NOMO-1 treated with dmso at 0.1 percent for 144 hours (cell line): ENCODE data around the gene NCOA5.

Experiments used
- DNase-seq: peaks from one replicate; lab custom pipeline; 2025; ENCODE audit not compliant: unreplicated experiment; lab: John Stamatoyannopoulos, UW

Gene NCOA5

DNA sequence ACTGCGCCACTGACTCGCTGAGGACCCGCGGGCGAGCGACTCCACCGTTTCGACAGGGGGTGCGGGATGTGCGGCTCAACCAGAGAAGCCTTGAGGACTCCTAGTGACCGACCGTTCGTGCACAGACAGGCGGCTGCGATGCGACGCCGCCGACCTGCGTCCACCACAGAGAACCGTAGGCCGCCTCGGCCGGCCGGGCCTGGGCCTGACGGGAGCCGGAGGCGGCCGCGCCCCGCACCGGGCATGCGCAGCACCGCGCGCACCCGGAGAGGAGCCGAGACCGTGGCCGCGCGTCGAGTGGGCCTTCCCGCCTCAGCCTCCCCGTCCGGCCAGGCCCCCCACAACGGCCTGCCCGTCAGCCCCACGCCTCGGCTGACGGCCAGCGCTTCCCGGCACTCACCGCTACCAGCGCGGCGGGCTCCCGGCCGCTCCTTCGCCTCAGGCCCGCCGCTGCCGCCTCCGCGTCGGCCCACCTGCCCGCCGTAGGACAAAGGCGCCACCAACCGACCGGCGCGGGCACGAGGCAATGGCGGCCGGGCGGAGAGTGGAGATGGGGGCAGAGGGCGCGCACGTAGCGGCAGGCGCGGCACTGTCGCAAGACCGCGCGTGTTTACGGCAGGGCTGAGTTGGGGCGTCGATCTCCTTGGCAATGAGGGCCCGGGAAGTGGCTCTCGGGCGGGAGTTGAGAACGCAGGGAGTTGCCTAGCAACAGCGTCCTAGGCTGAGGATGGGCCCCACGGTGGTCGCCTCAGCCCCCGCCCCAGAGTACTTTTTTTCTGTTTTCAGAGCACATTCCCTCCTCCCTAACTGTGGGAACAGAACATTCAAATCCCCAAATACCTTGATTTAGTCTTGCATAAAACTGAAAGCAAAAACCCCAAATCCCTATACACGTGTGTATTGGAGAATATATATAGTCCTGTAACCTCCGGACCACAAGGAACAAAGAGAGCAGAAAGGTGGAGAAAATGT is at the start of gene NCOA5:
NCOA5 (minus strand) TSS at position 546 of the 972 bp plus-strand sequence. CDS start 10,538 bp downstream, outside the sequence.
- DNase-seq = peak; percentile 93

DNA sequence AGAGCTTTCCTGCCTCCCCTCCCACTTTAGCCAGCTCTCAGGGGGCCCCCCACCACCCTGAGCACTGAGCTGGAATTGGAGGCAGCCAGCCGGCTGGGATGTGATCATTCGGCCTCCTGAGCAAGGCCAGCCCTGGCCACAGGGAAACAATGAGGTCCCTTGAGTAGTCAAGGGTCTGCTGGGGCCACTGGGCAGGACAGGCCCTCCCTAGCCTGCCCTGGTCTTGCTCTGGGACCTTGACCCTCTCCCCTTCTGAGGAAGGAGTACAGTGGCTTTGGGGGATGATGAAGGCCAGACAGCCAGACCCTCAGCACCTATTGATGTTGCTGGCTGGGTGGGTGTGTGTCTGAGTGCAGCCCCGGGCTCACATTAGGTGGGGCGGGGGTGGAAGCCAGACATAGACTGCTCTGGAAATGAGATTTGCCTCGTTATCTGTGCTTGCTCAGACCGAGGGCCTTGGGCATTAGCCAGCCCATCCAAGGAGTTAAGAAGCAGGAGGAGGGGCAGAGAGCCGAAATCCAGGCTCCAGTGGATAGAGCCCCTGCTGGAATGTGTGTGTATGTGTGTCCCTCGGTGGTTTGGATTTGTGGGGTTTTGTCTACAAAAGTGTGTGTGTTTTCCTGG is 49.6 kb upstream of the NCOA5 start:
- no peak for DNase-seq

DNA sequence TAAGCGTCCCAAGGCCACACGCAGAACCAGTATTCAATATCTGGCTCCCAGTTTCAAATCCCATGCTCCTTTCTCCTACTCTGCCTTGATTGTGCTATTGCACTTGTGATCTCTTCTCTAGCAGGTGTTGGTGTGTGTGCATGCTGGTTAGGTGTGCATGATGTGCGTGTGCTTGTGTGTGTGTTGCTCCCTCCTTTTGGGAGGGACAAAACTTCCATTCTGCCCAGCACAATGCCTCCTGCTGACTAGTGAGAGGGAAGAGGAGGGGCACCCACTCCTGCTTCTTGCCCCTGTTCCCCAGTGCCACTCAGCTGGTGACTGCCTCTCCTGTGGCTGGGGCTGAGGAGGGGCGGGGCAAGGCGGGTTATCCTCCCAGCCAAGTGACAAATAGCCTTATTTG is 48.1 kb upstream of the NCOA5 start:
- DNase-seq = no peak

DNA sequence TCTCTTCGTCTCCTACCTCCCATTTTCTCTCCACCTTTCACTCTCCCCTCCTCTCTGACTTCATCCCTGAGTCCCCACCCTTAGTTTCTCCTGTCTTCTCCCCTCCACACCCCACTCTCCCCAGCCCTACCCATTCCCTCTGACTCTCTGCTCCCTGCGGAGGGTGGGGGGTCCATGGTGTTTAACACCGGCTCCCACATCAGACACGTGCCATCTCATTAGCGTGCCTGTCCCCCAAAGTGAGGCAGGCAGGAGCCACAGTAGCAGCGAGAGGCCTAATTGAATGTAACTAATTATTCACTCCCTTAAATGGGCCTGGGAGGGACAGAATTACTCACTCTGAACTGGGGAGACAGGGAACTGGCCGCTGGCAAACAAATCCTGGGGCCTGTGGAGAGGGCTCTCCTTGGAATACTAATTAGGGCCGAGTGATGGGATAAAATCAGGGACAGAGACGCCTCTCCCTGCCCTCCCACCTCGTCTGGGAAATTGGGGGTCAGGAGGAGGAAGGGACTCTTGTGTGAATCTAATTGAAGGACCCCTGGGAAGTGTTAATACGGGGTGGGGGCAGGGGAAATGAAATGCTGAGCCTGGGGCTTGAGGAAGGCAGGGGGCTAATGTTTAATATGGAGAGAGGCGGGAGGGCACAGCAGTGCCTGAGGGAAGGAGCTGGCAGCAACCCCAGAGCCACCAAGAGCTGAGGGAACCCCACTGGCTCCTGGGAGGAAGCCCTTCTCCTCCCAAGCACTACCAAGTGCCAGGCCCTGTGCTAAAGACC is 46.3 kb upstream of the NCOA5 start:
- no peak for DNase-seq

DNA sequence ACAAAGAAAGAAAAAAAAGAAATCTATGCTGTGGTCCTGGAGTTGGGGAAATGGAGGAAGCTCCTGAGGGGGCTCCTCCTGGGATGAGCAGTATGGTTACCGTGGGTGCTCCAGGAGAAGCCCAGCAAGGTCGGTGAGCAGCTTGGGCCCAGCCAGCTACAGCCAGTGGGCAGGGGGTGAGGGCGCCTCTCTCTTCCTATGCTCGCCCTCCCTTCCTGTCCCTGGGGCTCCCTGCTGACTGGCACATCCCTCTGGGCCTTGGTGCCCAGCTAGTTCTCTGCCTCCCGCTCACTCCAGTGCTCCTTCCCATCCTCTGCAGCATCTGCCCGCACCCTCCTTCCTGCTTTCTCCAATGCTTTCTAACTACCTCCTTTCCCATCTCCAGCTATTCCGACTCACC is 45.0 kb upstream of the NCOA5 start:
- DNase-seq = no peak

DNA sequence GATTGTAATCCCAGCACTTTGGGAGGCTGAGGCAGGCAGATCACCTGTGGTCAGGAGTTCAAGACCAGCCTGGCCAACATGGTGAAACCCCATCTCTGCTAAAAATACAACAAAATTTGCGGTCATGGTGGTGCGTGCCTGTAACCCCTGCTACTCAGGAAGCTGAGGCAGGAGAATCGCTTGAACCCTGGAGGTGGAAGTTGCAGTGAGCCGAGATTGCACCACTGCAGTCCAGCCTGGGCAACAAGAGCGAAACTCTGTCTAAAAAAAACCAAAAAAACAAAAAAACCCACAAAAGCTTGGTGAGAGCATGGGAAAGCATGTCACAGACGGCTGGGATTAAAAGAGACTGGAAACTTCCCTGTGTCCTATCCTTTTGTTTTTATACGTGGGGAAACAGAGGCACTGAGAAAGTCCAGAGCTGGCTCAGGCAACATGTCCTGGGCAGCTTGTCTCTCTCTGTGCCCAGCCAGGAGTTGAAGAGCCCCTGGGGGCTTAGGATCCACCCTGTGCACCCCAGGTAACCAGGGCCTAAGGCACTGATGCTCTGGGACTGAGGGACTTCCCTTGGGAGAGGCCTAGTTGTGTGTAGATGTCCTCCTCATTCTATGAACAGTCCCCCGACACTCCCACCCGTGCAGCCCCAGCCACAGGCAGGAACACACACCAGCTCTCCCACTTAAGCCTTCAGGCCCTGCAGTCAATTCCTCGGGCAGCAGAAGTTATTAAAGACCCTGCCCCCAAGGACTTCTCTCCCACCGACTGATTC is 44.3 kb upstream of the NCOA5 start:
- no peak for DNase-seq

DNA sequence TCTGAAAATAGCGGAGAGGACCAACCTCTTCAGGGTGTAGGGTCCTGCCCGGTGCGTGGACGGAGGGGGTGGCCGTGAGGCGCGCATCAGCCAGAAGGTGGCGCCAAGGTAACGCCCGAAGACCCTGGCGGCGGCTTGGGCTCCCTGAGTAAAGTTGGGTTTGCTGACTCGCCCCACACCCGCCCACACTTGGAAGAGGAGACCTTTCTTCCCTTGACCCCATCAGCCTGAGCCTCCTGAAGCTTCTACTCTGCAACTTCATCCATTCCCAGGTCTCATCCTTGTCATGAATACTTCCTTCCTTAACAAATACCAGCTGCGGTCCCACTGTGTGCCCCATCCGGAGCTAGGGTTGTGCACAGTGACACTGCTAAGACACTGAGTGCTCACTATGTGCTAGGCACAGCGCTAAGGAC is 43.0 kb upstream of the NCOA5 start:
- peak; percentile 43 for DNase-seq

DNA sequence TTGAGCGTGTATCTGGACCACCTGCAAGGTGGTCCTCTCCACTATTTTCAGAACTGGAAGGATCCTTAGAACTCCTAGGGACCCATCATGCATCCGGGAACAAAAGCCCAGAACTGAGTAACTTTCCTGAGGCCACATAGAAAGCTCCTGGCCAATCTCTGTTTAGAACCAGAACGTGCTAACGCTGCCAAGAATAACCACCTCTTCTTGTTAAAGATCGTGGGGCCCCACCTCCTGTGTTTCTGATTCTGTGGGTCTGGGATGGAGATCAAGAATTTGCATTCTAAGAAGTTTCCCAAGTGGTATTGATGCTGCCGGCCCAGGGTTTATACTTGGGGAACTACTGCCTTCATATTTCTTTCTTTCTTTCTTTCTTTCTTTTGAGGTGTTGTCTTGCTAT is 41.6 kb upstream of the NCOA5 start:
- no peak for DNase-seq

DNA sequence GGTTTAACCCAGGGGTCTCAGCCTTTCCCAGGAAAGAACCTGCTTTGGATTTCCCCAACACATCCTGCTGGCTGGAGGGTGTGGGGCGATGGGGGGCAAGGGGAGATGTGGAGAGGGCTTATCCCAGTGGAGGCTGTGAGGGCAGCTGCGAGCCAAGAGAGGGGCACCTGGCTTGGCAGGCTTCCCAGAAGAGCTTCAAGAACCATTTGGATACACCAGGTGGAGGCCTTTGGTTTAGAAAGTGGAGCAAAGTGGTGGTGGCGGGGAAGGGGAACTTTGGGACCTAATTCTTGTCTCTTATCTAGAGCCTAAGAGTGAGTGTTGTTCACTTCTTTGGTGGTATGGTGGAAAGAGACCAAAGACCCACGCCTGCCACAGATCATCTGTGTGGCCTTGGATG is 40.8 kb upstream of the NCOA5 start:
- DNase-seq = no peak

DNA sequence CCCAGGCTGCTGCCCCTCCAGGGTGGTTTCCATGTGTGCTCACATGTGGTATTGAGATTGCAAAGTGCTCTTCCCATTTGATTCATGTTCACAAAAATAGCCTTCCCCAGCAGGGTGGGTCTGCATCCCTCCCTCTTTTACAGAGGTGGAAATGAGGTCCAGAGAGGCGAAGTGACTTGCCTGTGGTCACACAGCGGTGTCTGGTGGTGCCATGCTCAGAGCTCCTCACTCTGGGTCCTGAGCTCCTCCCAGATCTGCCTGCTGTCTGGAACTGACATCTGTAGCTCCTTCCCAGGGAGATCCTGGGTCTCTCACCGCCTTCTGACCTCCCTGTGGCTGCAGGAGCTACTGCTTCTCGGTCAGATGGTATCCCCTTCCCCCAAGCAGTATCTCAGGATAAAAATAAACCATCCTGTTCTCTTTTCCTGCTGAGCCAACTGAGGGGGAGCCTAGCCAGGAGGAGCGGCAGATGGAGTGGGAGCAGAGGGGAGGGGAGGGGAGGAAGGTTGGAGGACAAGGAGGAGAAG is 40.3 kb upstream of the NCOA5 start:
- no peak for DNase-seq

DNA sequence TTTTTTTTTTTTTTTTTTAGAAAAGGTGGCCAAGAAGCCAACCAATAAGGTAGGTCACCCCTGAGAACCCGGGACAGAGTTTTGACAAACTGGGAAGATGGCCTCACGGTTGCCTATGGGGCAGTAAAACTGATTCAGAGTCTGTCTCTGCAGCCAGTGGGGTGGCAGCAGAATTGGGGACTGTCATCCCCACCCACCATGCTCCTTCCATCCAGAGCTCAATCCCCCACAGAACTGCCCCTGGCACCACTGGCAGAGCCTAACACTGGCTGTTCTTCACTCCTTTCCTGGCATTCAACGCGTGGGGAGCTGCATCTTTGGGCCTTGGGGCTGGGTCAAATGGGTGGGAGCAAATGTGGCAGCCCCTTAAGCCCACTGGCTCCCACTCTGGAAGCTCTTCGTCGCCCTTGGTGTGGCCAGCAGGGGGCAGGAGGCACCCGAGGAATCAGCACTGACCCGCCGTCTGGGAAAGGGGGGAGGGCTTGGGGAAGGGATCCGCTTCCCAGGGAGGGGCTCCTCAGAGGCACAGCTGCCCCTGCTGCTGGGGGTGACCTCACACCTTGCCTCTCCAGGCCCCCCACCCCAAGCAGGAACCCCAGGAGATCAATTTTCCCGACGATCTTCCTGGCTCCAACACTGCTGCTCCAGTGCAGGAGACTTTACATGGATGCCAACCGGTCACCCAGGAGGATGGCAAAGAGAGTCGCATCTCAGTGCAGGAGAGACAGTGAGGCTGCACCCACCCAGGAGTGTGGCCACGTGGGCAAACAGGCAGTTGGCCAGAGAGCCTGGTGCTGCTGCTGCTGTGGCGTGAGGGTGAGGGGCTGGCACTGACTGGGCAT is 38.8 kb upstream of the NCOA5 start:
- no peak for DNase-seq

DNA sequence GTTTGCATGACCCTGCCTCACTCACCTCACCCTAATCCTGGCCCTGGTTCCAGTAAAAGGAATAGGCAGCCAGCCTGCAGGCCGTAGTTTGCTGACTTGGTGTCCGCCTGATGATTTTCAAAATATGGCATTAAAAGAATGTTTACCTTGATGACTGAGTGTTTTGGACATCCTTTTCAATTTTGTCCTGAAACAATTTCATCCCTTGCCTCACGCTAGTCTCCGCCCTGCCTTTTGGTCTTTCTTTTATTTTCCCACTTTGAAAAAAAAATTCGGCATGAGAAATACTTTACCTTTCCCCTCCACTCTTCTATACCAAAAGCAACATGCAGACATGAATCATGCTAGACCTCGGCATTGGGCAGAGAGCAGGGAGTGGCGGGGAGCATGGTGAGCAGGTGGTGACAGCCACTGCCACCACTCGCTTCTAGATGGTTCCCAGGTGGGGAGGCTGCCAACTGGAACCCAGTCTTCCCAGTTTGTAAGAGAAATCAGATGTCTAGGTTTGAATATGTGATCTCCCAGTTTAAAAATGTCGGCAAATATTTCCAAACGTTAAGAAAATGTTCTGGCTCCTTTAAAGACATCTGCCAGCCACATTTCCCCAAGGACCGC is 37.7 kb upstream of the NCOA5 start:
- no peak for DNase-seq

DNA sequence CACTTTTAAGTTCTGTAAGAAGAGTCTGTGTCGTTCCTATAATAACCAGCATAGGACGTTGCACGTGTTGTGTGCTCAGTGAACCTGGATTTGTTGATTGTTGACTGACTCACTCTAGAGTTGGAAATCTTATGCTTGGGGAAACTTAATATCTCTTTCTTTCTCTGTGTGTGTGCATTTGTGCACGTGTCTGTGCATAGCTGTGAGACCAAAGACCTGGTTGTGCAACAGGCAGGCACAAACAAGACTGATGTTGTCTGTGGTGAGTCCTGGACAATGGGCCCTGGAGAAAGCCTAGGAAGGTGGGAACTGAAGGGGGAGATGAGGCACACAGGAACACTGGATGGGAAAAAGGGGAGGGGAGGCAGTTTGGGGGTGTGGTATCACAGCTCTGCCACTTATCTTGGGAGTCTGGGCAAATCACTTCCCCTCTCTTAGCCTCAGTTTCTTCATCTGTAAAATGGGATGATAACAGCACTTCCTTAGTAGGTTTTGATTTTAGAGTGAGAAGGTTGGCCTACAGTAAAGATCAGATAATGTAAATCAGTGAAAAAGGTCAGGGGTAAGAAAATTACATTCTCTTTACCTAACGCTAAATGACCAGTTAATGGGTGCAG is 36.8 kb upstream of the NCOA5 start:
- DNase-seq = no peak

DNA sequence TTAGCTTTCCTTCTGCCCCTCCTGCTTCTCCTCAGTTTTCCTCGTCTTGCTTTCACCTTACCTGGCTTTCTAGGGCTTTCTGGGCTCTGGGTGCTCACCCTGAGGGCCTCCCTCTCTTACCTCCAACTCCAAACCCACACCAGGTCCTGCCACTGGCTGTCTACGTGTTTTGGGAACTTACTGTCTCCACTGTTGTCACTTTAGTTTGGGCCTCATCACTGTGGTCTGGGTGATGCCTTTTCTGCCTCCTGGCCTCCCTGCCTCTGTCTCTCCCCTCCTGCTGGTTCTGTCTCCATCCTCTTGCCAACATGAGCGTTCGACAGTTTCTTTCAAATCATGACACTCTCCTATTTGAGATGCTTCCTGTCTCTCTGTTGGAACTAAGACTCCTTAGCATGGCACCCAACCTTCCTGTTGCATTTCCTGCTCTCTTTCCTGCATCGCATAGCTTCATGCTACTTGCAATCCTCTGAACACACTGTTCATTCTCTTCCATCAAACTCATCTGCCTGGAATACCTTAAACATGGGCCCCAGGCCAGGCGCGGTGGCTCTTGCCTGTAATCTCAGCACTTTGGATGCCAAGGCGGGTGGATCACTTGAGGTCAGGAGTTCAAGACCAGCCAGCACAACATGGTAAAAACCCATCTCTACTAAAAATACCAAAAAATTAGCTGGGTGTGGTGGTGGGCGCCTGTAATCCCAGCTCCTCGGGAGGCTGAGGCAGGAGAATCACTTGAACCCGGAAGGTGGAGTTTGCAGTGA is 33.9 kb upstream of the NCOA5 start:
- DNase-seq = no peak

DNA sequence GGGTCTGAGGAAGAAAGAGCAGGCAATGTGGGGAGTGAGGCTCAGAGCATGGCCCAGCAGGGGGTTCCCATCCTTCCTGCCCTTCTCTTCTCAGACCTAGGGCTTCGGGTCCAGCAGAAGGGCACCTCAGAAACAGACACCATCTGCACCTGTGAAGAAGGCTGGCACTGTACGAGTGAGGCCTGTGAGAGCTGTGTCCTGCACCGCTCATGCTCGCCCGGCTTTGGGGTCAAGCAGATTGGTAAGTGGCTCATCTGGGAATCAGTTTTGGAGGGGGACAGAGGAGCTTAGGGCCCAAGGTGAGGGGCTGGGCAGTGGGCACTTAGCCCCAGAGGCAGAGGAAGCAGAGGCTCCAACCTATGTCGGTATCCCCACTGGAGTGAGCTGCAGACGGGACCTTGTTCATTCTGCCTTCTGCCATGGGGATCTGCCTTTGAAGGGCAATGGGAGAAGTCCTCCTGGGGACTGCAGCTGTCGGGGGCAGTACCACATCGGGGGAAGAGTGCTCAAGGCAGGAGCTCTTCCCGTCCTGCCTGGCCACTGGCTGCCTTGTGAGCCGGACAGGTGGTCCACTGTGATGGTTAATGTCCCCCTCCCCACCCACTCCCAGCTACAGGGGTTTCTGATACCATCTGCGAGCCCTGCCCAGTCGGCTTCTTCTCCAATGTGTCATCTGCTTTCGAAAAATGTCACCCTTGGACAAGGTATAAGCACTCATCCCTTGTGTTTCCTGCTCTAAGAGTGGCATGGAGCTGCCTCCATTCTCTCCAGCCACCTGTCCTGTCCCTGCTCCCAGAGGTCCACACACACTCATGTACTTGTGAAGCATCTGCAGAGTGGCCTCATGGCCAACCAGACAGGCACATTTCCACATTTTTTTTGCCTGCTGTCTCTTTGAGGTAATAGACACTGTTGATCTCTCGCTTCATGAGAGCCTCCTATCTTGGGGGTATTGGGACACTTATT is 33.0 kb upstream of the NCOA5 start:
- no peak for DNase-seq

DNA sequence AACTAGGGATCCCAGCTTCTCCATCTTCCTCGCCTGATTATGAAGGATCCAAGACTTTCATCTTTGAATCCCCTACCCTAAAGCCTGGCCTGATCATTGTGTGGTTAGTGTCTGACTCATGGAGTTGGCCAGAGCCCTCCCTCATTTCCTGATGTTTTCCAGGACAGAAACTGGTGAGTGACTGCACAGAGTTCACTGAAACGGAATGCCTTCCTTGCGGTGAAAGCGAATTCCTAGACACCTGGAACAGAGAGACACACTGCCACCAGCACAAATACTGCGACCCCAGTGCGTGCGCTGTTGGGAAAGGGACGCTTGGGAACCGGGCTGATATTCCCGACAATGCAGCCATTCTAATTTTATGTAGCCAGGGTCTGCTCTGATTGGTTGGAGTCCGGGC is 32.3 kb upstream of the NCOA5 start:
- no peak for DNase-seq
